Cardiac muscle cell (in vitro differentiated cells and primary cell): ENCODE measurements around the gene IL9. TPM values are rescaled to one million over a fixed set of nuclear protein-coding genes. Genes with fewer than 3 reads are reported as not detected.

ENCODE experiments used
- DNase-seq, 2 donors: peaks; one replicate each; pipeline versions ENCODE4 v3.0.0 to v3.0.0-alpha.2; 2010 to 2017; ENCODE audit warnings: low read depth in 1 of 2, low spot score in 1 of 2
- H3K27ac ChIP-seq: fragments of 200-600 bp; sonication (generic); 2 replicates; pipeline ENCODE4 v1.5.1; 2016
- H3K27me3 ChIP-seq: fragments of 200-600 bp; sonication (generic); 2 replicates; pipeline ENCODE4 v1.6.0; 2016; ENCODE audit warnings: control low read depth
- H3K36me3 ChIP-seq: fragments of 200-600 bp; sonication (generic); 2 replicates; pipeline ENCODE4 v1.5.1; 2016; ENCODE audit warnings: control low read depth
- H3K4me1 ChIP-seq: fragments of 200-600 bp; sonication (generic); 2 replicates; pipeline ENCODE4 v1.8.1; 2017; ENCODE audit warnings: low read depth, mild to moderate bottlenecking, mixed run types
- H3K4me3 ChIP-seq: fragments of 200-600 bp; sonication (generic); 2 replicates; pipeline ENCODE4 v1.5.1; 2016; ENCODE audit warnings: mild to moderate bottlenecking
- H3K9me3 ChIP-seq: fragments of 200-600 bp; sonication (generic); 2 replicates; pipeline ENCODE4 v1.5.1; 2017; ENCODE audit warnings: low read depth, mild to moderate bottlenecking, control low read depth
- CTCF ChIP-seq: IDR thresholded peaks from 2 replicates; pipeline ENCODE4 v1.5.1; 2012; ENCODE audit warnings: low read depth, mild to moderate bottlenecking, low read length
- polyA plus RNA-seq: library from polyadenylated mRNA; unstranded; fragments of >200 nt; fragmentation: Nextera tagmentation; extraction: Ambion mirVana; gene quantifications from 2 replicates; pipeline ENCODE4 v1.2.1, GENCODE V29; 2016
- total RNA-seq: library from RNA; depleted of rRNA; stranded (reverse); fragments of >200 nt; gene quantifications from 2 replicates; pipeline ENCODE4 v1.2.3, GENCODE V29; 2016

Gene IL9
- total and polyA plus RNA-seq, 2 experiments from 2014 or later: not detected

GRCh38 chr5:135869276-135869675 lies 26.4 kb downstream of the IL9 start:
- TF ChIP-seq CTCF: no peak

GRCh38 chr5:135868681-135869080 lies 27.0 kb downstream of the IL9 start:
- no peak for DNase-seq
- Histone ChIP-seq H3K27me3 (peaks cover 5% of the 10 kb centered on the region), H3K4me1 (no peaks in the 10 kb centered on the region), H3K4me3 (no peak overlapping the region), H3K36me3 (no peaks in the 10 kb centered on the region), H3K9me3 (no peaks in the 10 kb centered on the region), H3K27ac (no peak overlapping the region)
- TF ChIP-seq CTCF: no peak

More at GRCh38 chr5:135869276-135869675, 26.4 kb downstream of the IL9 start:
- H3K4me1 ChIP-seq: no peaks in the 10 kb centered on the region
- no peaks in the 10 kb centered on the region for H3K36me3 ChIP-seq
- H3K9me3 ChIP-seq: no peaks in the 10 kb centered on the region
- H3K27ac ChIP-seq: no peak overlapping the region
- H3K27me3 ChIP-seq: peaks cover 5% of the 10 kb centered on the region
- no peak for DNase-seq
- no peak overlapping the region for H3K4me3 ChIP-seq

- no peak for TF ChIP-seq CTCF
- no peak overlapping the region for H3K27ac ChIP-seq
These were observed 28.0 kb downstream of the IL9 start for GRCh38 chr5:135867599-135867998.

GRCh38 chr5:135866016-135866415 lies 29.6 kb downstream of the IL9 start:
- Histone ChIP-seq H3K4me1 (no peaks in the 10 kb centered on the region), H3K9me3 (no peaks in the 10 kb centered on the region), H3K36me3 (no peaks in the 10 kb centered on the region), H3K4me3 (no peak overlapping the region), H3K27ac (no peak overlapping the region), H3K27me3 (peaks cover 5% of the 10 kb centered on the region)
- TF ChIP-seq CTCF: no peak
- no peak for DNase-seq

More at GRCh38 chr5:135867599-135867998, 28.0 kb downstream of the IL9 start:
- H3K4me1 ChIP-seq: no peaks in the 10 kb centered on the region
- no peak for DNase-seq
- H3K4me3 ChIP-seq: no peak overlapping the region
- no peaks in the 10 kb centered on the region for H3K9me3 ChIP-seq
- peaks cover 5% of the 10 kb centered on the region for H3K27me3 ChIP-seq
- no peaks in the 10 kb centered on the region for H3K36me3 ChIP-seq

GRCh38 chr5:135864503-135865435 lies 30.9 kb downstream of the IL9 start:
- no peaks in the 10 kb centered on the region for H3K9me3 ChIP-seq
- no peak overlapping the region for H3K4me3 ChIP-seq
- DNase-seq: no peak
- H3K27ac ChIP-seq: no peak overlapping the region
- H3K27me3 ChIP-seq: peaks cover 5% of the 10 kb centered on the region
- TF ChIP-seq CTCF: no peak
- H3K36me3 ChIP-seq: no peaks in the 10 kb centered on the region
- H3K4me1 ChIP-seq: no peaks in the 10 kb centered on the region
